ENCODE results near the gene ZNF385C. TPM values are rescaled to one million over a fixed set of nuclear protein-coding genes. Genes with fewer than 3 reads are reported as not detected.

The ZNF385C gene
- total RNA-seq, 4 donors from 2014 or later: 0.26 to 0.78 TPM; not detected in 2

DNA sequence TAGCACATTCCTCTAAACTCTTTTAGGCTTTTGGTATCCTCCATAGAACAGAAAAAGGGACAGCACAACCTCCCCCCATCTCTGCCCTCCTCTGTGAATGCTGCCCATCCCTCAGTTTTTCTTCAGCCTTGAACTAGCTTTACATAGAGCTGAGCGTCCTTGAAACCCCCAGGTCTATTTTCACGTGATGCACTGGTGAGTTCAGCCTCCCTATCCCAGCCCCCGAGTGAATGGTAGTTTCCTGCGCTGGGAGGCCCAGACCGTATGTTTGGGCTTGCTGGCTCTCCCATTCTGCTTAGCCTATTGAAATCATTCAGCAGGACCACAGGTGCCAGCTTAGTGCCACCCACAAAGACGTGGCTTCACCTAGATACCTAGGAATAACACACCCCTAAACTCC, 22.5 kb downstream of the ZNF385C start:
- Histone ChIP-seq H3K9me3 (no peaks in the 10 kb centered on the region), H3K27ac (peak overlapping the region in 1 of 4 donors; percentile 84), H3K27me3 (no peaks in the 10 kb centered on the region), H3K4me3 (no peak overlapping the region), H3K4me1 (peaks cover 20 to 23% of the 10 kb centered on the region in 2 donors), H3K36me3 (no peaks in the 10 kb centered on the region)
- DNase-seq (no peak), ATAC-seq (no peak)
- intact Hi-C loops (cut with DNase I; ENCODE audit: low total_unique reads) (no loop called here), in situ Hi-C loops (cut with MboI; ENCODE audit: low sequenced_read_pairs in 4 of 4) (no loop called here)
- TF ChIP-seq POLR2A (IDR thresholded peaks at IDR 0.05): no peak
- TF ChIP-seq, protein P1, sequence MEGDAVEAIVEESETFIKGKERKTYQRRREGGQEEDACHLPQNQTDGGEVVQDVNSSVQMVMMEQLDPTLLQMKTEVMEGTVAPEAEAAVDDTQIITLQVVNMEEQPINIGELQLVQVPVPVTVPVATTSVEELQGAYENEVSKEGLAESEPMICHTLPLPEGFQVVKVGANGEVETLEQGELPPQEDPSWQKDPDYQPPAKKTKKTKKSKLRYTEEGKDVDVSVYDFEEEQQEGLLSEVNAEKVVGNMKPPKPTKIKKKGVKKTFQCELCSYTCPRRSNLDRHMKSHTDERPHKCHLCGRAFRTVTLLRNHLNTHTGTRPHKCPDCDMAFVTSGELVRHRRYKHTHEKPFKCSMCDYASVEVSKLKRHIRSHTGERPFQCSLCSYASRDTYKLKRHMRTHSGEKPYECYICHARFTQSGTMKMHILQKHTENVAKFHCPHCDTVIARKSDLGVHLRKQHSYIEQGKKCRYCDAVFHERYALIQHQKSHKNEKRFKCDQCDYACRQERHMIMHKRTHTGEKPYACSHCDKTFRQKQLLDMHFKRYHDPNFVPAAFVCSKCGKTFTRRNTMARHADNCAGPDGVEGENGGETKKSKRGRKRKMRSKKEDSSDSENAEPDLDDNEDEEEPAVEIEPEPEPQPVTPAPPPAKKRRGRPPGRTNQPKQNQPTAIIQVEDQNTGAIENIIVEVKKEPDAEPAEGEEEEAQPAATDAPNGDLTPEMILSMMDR (IDR thresholded peaks at IDR 0.05 in 4 of 5, conservative IDR thresholded peaks at IDR 0.05 in 1 of 5): no peak

DNA sequence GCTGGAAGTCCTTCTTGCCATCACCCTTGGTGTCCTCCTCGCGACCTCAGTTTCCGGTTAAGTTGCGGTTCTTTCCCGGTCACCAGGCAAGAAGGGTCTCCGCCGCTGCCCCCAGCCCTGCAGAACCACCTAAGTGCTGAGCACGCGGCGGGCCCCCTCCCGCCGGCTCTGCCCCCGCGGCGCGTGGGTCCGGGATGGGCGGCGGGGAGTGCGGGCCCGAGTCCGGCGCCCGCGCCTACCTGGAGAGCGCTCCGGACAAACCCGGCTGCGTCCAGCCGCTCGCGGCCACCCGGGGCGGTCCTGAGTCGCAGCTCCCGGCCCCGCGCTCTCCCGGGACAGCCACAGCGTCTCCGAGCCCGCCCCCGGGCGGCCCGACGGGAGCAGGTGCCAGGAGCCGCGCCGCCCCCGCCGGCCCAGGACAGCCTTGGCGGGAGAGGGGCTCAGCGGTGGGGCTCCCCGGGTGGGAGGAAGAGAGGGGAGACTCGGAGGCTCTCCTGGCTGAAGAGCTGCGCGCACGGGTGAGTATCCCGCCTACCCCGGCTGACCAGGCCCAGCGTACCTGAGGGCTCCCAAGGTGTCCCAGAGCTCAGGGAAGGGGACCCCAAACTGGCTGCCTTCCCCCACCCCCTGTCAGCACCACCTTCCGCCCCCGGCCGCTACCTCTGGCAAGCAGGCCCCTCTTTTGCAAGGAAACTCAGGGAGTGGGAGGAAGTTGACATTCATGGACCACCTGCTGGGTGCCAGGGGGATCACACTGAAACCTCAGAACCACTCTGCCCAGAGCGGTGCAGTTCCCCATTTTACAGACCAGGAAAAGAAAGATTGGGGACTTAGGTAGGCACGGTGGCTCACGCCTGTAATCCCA, 25.7 kb downstream of the ZNF385C start:
- no peak for DNase-seq
- intact Hi-C loops (cut with DNase I; ENCODE audit: low total_unique reads): no loop called here
- TF ChIP-seq POLR2A (IDR thresholded peaks at IDR 0.05): no peak
- TF ChIP-seq, protein P1 (IDR thresholded peaks at IDR 0.05 in 4 of 5, conservative IDR thresholded peaks at IDR 0.05 in 1 of 5): peak in 1 of 5 experiments; percentile 14
- H3K9me3 ChIP-seq: no peaks in the 10 kb centered on the region
- H3K27me3 ChIP-seq: no peaks in the 10 kb centered on the region
- no peaks in the 10 kb centered on the region for H3K36me3 ChIP-seq
- peaks cover 18 to 19% of the 10 kb centered on the region in 2 donors for H3K4me1 ChIP-seq
- H3K27ac ChIP-seq: no peak overlapping the region
- ATAC-seq: no peak
- in situ Hi-C loops (cut with MboI; ENCODE audit: low sequenced_read_pairs in 4 of 4): no loop called here
- H3K4me3 ChIP-seq: peak overlapping the region; percentile 10 to 51 (median 32)

DNA sequence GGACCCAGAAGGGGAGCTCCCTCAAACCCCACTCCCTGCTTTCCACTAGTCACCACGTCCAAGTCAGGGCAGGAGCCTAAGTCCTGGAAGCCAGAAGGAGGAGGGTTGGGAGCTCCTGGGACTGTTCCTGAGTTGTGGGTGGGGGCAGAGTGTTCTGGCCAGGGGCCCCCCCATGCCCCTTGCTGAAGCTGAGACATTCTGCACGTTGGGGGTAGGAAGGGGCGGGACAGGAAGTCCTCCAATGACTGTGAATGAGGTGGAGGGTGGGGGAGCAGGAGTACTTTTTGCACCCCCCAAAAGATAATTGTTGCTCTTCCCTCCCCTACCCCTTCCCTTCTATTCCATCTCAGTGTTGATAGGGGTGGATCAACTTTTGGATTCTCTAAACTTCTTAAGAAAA, 26.5 kb downstream of the ZNF385C start:
- DNase-seq: no peak

DNA sequence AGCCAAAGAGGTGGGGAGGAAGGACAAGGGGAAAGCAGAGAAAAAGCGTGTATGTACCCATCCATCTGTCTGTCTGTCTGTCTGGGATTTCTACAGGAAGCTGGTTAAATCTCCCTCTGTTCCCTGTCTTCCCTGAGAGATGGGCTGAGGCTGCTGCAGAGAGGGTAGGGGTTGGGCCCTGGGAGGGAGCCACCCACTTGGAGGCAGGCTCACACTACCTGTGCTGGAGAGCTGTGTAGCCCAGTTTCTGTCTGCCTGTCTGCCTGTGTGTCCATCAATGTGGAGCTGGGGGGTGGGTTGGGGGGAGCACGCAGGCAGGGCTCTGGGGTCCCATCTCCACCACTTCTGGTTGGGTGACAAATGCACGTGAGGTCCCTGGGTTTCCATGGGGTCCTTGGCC, 29.3 kb downstream of the ZNF385C start:
- Histone ChIP-seq H3K36me3 (no peaks in the 10 kb centered on the region), H3K4me3 (no peak overlapping the region), H3K4me1 (peaks cover 15 to 16% of the 10 kb centered on the region in 2 donors), H3K27me3 (no peaks in the 10 kb centered on the region), H3K9me3 (no peaks in the 10 kb centered on the region), H3K27ac (peak overlapping the region in 1 of 4 donors; percentile 63)
- intact Hi-C loops (cut with DNase I; ENCODE audit: low total_unique reads) (no loop called here), in situ Hi-C loops (cut with MboI; ENCODE audit: low sequenced_read_pairs in 4 of 4) (loop anchor here in 3 of 4 donors (5.0 to 10.0 kb wide), 2 partner anchors 33 to 46 kb away; partner anchors contain the start of gene DHX58 (in 1 of the 3))
- TF ChIP-seq, protein P1 (IDR thresholded peaks at IDR 0.05 in 4 of 5, conservative IDR thresholded peaks at IDR 0.05 in 1 of 5): no peak
- no peak for ATAC-seq
- no peak for DNase-seq

More for the DNA sequence above, 26.5 kb downstream of the ZNF385C start:
- Histone ChIP-seq H3K9me3 (no peaks in the 10 kb centered on the region), H3K4me3 (peak overlapping the region in 3 of 4 donors; percentile 20 to 51 (median 44)), H3K27me3 (no peaks in the 10 kb centered on the region), H3K27ac (no peak overlapping the region), H3K4me1 (peaks cover 12 to 13% of the 10 kb centered on the region in 2 donors), H3K36me3 (no peaks in the 10 kb centered on the region)
- in situ Hi-C loops (cut with MboI; ENCODE audit: low sequenced_read_pairs in 4 of 4) (no loop called here), intact Hi-C loops (cut with DNase I; ENCODE audit: low total_unique reads) (no loop called here)
- no peak for ATAC-seq
- TF ChIP-seq, protein P1 (IDR thresholded peaks at IDR 0.05 in 4 of 5, conservative IDR thresholded peaks at IDR 0.05 in 1 of 5): no peak
- no peak for TF ChIP-seq POLR2A (IDR thresholded peaks at IDR 0.05)

Measured in gastrocnemius medialis (tissue), 4 donors.